Measurements from ENCODE around the gene RNF213.

RNF213 gene

GRCh38 chr17:80353718-80354275 lies 93.1 kb downstream of the RNF213 start:
- no peak for DNase-seq

GRCh38 chr17:80354336-80354735 lies 93.7 kb downstream of the RNF213 start:
- DNase-seq, result no peak

DNA sequence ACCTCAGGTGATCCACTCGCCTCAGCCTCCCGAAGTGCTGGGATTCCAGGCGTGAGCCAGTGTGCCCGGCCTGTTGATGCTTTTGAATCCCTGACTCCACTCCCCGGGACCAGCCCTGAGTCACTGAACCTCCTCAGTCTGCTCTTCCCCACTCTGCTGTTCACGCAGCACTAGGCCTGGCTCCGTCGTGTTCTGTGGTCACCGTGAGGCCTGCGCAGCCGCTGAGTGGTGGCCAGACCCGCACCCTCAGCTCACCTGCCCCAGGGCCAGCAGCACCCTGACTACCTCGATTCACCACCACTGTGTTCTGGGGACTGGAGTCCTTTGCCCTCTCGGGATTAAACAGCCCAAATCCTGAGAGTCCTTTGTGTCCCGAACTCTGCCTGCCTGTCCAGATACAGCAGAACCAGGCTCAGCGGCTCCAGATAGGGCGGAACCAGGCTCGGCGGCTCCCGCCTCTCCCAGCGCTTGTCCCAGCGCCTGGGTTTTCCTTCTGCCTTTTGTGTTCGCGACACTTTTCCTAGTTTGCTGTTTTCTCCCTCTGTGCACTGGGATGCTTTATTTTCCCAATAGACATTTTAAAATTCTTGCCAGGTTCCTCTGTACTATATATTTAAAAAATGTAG lies 95.7 kb downstream of the RNF213 start:
- no peak for DNase-seq

GRCh38 chr17:80358131-80358530 lies 97.5 kb downstream of the RNF213 start:
- DNase-seq, result no peak

- no peak for DNase-seq
Observed at GRCh38 chr17:80358861-80359260, 98.2 kb downstream of the RNF213 start.

GRCh38 chr17:80359422-80360110 lies 98.9 kb downstream of the RNF213 start:
- no peak for DNase-seq

GRCh38 chr17:80360396-80360795 lies 99.7 kb downstream of the RNF213 start:
- DNase-seq, result no peak

DNA sequence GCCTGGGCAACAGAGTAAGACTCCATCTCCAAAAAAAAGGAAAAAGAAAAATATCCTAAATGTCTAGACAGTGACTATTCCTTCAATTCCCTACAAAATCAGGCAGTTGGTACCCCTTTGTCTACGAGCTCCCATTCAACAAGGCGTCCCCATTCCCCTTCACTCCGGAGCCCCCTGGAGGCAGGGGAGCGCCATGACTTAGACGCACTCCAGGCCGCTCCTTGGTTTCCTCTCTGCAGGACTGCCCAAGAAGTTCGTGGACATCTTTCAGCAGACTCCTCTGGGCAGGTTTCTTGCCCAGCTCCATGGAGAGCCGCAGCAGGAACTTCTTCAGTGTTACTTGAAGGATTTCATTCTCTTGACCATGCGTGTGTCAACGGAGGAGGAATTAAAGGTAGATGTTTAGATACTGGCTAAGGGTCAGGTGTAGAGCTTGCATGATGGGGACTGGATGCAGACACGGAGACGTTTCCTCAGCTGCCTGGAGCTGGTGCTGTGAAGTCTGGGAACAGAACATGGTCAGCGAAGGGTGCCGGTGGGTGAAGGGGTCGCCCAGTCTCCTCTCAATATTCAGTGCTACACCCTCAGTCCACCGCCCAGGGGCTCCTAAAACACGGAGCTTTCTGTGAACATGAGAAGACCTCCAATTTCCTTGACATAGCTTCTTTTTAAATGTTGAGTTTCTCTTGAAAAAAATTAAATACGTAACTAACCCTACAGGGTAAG lies 101.0 kb downstream of the RNF213 start:
- no peak for DNase-seq

DNA sequence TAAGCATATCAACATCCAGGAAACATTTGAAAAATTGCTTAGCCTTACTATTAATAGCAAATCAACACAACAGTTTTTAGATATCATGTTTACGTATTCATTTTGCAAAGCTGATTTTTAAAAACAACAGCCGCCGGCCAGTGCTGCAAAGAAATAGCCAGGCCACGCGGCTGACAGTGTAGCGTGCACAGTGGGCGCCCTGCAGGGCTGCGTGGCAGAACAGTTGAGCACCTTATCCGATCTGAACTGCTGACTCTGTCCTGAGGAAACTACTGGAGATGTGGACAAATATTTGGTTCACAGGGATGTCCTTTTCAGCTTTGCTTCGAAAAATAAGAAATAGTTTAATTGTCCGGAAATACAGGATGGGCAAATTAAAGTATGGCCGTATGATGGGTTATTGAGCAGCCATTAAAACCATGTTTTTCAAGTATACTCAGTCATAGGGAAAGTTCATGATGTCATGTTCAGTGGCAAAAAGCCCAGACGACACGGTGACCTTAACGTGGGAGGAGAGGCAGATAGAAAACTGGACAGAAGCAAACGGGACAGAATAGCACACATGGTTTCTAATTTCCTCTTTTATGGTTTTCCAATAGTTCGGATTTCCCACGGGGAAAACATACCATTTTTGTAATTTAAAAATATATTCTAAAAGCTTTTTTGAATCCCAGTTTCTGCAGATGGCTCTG lies 101.9 kb downstream of the RNF213 start:
- no peak for DNase-seq

DNA sequence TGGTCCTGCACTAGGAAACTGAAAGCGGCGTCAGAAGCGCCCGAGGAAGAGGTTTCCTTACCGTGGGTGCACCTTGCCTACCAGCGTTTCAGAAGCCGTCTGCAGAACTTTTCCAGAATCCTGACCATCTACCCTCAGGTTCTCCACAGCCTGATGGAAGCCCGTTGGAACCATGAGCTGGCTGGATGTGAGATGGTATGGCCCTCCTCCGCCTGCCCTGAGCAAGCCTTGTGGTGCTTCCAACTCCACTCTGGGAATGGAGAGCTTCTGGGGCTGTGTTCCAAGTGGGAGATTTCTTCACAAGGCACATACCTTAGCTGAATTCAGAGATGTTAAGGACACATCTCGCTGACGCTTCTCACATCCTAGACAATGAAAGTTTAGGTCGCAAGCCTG lies 102.5 kb downstream of the RNF213 start:
- DNase-seq, result no peak

DNA sequence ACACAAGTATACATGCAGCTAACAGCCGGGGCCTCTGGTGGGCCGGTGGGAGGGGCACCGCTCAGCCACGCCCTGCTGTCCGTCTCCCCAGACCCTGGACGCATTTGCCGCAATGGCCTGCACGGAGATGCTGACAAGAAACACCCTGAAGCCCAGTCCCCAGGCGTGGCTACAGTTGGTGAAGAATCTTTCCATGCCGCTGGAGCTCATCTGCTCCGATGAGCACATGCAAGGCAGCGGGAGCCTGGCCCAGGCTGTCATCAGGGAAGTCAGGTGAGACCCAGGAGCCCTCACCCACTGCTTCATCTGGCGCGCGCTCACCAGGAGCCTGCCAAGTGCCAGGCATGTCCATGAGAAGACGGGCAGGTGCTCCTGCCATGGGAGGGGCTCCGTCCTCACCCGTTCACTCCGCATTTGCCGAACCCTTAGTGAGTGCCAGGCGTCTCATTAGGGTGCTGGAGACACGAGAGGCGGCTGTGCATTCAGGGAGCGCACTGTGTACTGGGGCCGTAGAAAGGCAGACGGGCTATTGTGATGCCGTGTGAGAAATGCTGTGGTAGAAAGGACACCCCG lies 103.0 kb downstream of the RNF213 start:
- no peak for DNase-seq

GRCh38 chr17:80364091-80364691 lies 103.5 kb downstream of the RNF213 start:
- DNase-seq, result no peak

DNA sequence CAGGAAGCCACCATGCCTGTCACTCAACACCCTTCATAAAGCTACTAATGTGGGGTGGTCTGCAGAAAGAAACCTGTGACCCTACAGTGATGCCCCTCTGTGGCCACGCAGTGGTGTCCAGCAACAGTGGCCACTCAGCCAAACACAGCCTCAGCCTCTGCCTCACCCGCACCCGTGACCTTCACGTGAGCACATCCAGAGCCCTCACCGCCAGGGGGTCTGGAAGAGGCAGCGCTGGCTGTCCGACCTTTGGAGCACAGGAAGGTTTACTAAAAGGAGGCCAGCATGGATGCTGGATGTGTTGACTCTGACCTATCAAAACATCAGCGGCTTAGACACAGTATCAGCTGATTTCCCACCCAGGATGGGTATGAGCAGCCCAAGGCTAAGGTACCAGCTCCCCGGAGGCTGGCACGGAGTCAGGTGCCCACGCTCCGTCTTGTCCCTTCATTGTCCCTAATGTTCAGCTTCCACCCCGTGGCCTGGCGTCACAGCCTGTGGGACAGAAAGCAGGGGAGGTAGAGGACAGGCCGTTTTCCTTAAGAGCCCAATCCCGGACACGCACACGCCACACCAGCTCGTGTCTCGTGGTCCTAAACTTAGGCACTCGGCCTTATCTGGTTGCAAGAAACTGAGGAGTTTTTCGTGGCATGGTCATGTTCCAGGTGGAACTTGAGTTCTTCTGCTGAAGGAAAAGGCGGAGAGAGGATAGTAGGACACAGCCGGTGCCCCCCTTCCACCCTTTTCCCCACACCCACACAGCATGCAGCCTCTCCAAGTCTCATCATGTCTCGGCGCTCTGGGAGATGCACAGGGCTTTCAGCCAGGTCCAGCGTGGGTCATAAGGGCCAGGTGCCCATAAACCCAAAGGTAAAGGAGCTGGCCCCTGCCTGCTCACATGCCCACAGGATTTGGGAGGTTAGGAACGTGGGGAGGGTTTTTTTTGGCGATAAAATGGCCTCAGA lies 104.6 kb downstream of the RNF213 start:
- no peak for DNase-seq

GRCh38 chr17:80365983-80366382 lies 105.3 kb downstream of the RNF213 start:
- no peak for DNase-seq

DNA sequence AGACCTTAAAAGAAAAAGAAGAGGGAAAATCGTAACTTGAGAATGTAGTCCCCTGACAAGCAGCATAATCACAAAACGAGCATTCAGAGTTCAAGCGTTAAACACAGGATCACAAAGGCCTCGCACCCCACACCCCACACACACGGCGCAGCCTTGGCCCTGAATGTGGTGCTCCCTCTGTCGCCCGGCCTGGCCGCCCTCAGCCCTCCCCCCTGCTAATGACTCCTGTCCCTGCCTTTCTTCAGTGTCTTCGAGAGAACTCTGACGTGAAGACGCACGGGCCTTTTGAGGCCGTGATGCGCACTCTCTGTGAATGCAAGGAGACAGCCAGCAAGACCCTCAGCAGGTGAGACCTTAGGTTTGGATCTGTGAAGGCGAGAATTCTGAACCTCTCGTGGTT lies 106.9 kb downstream of the RNF213 start:
- DNase-seq, result no peak

DNA sequence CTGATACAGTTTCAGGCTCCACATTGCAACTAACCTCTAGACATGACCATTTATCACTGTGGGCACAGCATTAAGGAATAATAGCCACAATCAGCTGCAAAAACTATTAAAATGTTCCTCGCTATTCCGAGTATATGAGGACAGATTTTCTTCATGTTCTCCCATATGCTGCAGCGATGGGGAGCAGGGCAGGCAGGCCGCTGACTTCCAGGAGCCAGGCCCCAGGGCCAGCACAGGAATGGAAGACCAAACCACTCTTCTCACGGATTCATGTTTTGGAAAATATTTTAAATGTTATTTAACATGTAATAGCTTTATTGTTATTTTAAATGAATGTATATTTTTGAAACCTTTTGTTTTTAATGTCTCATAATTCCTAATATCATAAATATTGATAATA lies 110.5 kb downstream of the RNF213 start:
- DNase-seq, result no peak

DNA sequence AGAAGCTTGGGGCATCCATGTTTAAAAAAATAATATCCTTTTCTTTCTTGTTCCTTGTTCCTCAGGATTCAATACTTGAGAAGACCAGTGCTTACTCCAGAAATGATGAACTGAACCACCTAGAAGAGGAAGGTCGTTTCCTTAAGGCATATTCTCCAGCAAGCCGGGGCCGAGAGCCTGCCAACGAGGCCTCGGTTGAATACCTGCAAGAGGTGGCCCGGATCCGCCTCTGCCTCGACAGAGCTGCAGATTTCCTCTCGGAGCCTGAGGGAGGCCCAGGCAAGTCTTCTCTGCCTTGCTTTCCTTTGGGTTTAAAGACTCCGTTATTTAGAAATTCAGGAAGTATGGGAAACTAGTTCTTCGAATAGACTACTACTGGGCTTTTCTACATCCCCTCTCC lies 111.8 kb downstream of the RNF213 start:
- no peak for DNase-seq

- DNase-seq, result no peak
Observed at GRCh38 chr17:80372922-80373570, 112.4 kb downstream of the RNF213 start.

- DNase-seq, result no peak
Observed at GRCh38 chr17:80374039-80374731, 113.5 kb downstream of the RNF213 start.

All from CD4-positive, alpha-beta T cell treated with Interleukin-17A for 4 hours (primary cell).